H9 (cell line): ENCODE data around the gene CCDC141. TPM values are rescaled to one million over a fixed set of nuclear protein-coding genes. Genes with fewer than 3 reads are reported as not detected.

ENCODE experiments used
- DNase-seq: peaks from one replicate; pipeline ENCODE4 v3.0.0-alpha.2; 2017
- H2AFZ ChIP-seq: one replicate; pipeline ENCODE4 v1.6.1; 2013; ENCODE audit warnings: mild to moderate bottlenecking, low read length, control low read depth, moderate library complexity
- H2AK5ac ChIP-seq: 2 replicates; pipeline ENCODE4 v1.6.1; 2013; ENCODE audit warnings: low read length, control low read depth, mixed read lengths; ENCODE audit not compliant: insufficient read length
- H2BK120ac ChIP-seq: one replicate; pipeline ENCODE4 v1.6.1; 2013; ENCODE audit warnings: low read depth, mild to moderate bottlenecking, low read length, control low read depth, inconsistent platforms; ENCODE audit not compliant: poor library complexity, severe bottlenecking
- H2BK12ac ChIP-seq: 2 replicates; pipeline ENCODE4 v1.6.1; 2013; ENCODE audit warnings: low read length, control low read depth, mixed read lengths, low read depth; ENCODE audit not compliant: insufficient read length
- H2BK15ac ChIP-seq: 2 replicates; pipeline ENCODE4 v1.6.1; 2013; ENCODE audit warnings: low read depth, low read length, control low read depth
- H2BK20ac ChIP-seq: one replicate; pipeline ENCODE4 v1.6.1; 2013; ENCODE audit warnings: low read depth, mild to moderate bottlenecking, low read length, control low read depth, inconsistent platforms; ENCODE audit not compliant: poor library complexity, severe bottlenecking
- H2BK5ac ChIP-seq: 2 replicates; pipeline ENCODE4 v1.6.1; 2013; ENCODE audit warnings: low read length, control low read depth, mixed read lengths; ENCODE audit not compliant: insufficient read length
- H3K14ac ChIP-seq: 2 replicates; pipeline ENCODE4 v1.6.1; 2013; ENCODE audit warnings: low read length, control low read depth; ENCODE audit not compliant: insufficient read depth
- H3K18ac ChIP-seq: 2 replicates; pipeline ENCODE4 v1.6.1; 2013; ENCODE audit warnings: low read depth, mild to moderate bottlenecking, mixed read lengths, low read length, control low read depth; ENCODE audit not compliant: insufficient read length
- H3K23ac ChIP-seq: 2 replicates; pipeline ENCODE4 v1.6.1; 2013; ENCODE audit warnings: low read length, control low read depth, mixed read lengths, low read depth; ENCODE audit not compliant: insufficient read length
- H3K23me2 ChIP-seq: 2 replicates; pipeline ENCODE4 v1.6.1; 2013; ENCODE audit warnings: low read depth, mild to moderate bottlenecking, mixed read lengths, low read length, control low read depth; ENCODE audit not compliant: insufficient read length, poor library complexity, severe bottlenecking
- H3K27ac ChIP-seq: 2 replicates; pipeline ENCODE4 v1.5.1; 2013; ENCODE audit warnings: low read length, control low read depth, mixed read lengths, low read depth; ENCODE audit not compliant: insufficient read length
- H3K27me3 ChIP-seq: 2 replicates; pipeline ENCODE4 v1.6.1; 2013; ENCODE audit warnings: low read length, control low read depth, inconsistent platforms; ENCODE audit not compliant: insufficient read depth
- H3K4ac ChIP-seq: 2 replicates; pipeline ENCODE4 v1.6.1; 2013; ENCODE audit warnings: low read depth, mild to moderate bottlenecking, control low read depth, inconsistent platforms, low read length, moderate library complexity
- H3K4me1 ChIP-seq: 2 replicates; pipeline ENCODE4 v1.6.1; 2013; ENCODE audit warnings: low read length, control low read depth, inconsistent platforms; ENCODE audit not compliant: insufficient read depth
- H3K4me2 ChIP-seq: 2 replicates; pipeline ENCODE4 v1.6.1; 2013; ENCODE audit warnings: low read length, control low read depth, mixed read lengths; ENCODE audit not compliant: insufficient read length, insufficient read depth
- H3K56ac ChIP-seq: 2 replicates; pipeline ENCODE4 v1.6.1; 2013; ENCODE audit warnings: low read depth, mild to moderate bottlenecking, mixed read lengths, low read length, control low read depth; ENCODE audit not compliant: insufficient read length
- H3K79me1 ChIP-seq: 2 replicates; pipeline ENCODE4 v1.6.1; 2013; ENCODE audit warnings: low read depth, mild to moderate bottlenecking, moderate library complexity, low read length, control low read depth, inconsistent platforms; ENCODE audit not compliant: insufficient read depth, poor library complexity, severe bottlenecking
- H3K79me2 ChIP-seq: 2 replicates; pipeline ENCODE4 v1.6.1; 2013; ENCODE audit warnings: low read length, control low read depth, inconsistent platforms; ENCODE audit not compliant: insufficient read depth
- H3K9ac ChIP-seq: 2 replicates; pipeline ENCODE4 v1.6.1; 2013; ENCODE audit warnings: low read length, control low read depth, mixed read lengths; ENCODE audit not compliant: insufficient read length; ENCODE audit errors: extremely low read depth
- H3K9me3 ChIP-seq: one replicate; pipeline ENCODE4 v1.6.1; 2013; ENCODE audit warnings: low read depth, low read length, inconsistent platforms; ENCODE audit not compliant: control insufficient read depth
- H3T11ph ChIP-seq: one replicate; pipeline ENCODE4 v1.6.1; 2013; ENCODE audit warnings: mild to moderate bottlenecking, low read length, control low read depth, inconsistent platforms
- H4K20me1 ChIP-seq: one replicate; pipeline ENCODE4 v1.6.1; 2013; ENCODE audit not compliant: control insufficient read depth, insufficient read length, insufficient read depth
- H4K5ac ChIP-seq: 2 replicates; pipeline ENCODE4 v1.6.1; 2013; ENCODE audit warnings: low read depth, mild to moderate bottlenecking, mixed read lengths, low read length, control low read depth; ENCODE audit not compliant: insufficient read length
- H4K8ac ChIP-seq: replicated peaks from 2 replicates; pipeline ENCODE4 v1.6.1; 2013; ENCODE audit warnings: low read length, control low read depth, mixed read lengths, low read depth; ENCODE audit not compliant: insufficient read length
- H4K91ac ChIP-seq: 2 replicates; pipeline ENCODE4 v1.6.1; 2013; ENCODE audit warnings: low read depth, mild to moderate bottlenecking, moderate library complexity, mixed read lengths, low read length, control low read depth; ENCODE audit not compliant: insufficient read length
- H3K27ac Mint-ChIP-seq, 3 experiments: 2 replicates in 2 of 3; 3 replicates in 1 of 3; pipeline ENCODE4 v1.8.0; 2020 to 2021; ENCODE audit warnings: mixed read lengths in 3 of 3, mild to moderate bottlenecking in 1 of 3, moderate library complexity in 1 of 3
- H3K27me3 Mint-ChIP-seq: 2 replicates; pipeline ENCODE4 v1.8.0; 2021; ENCODE audit warnings: low read depth, mild to moderate bottlenecking, moderate library complexity, mixed read lengths
- H3K36me3 Mint-ChIP-seq, 3 experiments: 2 replicates in 2 of 3; 3 replicates in 1 of 3; pipeline ENCODE4 v1.8.0; 2020 to 2021; ENCODE audit warnings: low read depth in 3 of 3, mixed read lengths in 3 of 3; ENCODE audit not compliant: insufficient read depth in 1 of 3
- H3K4me1 Mint-ChIP-seq, 2 experiments: 2 replicates each; pipeline ENCODE4 v1.8.0; 2020; ENCODE audit warnings: mixed read lengths in 2 of 2
- H3K4me3 Mint-ChIP-seq, 2 experiments: 2 replicates in 1 of 2; 3 replicates in 1 of 2; pipeline ENCODE4 v1.8.0; 2020 to 2021; ENCODE audit warnings: mild to moderate bottlenecking in 2 of 2, mixed read lengths in 2 of 2, moderate library complexity in 1 of 2
- H3K9me3 Mint-ChIP-seq, 2 experiments: 2 replicates in 1 of 2; 3 replicates in 1 of 2; pipeline ENCODE4 v1.8.0; 2020; ENCODE audit warnings: mild to moderate bottlenecking in 2 of 2, mixed read lengths in 2 of 2, moderate library complexity in 1 of 2
- CTCF ChIP-seq: fragments of 200-600 bp; sonication (generic); conservative IDR thresholded peaks from 3 replicates; pipeline ENCODE4 v1.8.0; 2021; ENCODE audit warnings: antibody characterized with exemption, mild to moderate bottlenecking
- WGBS: extraction: QIAGEN DNeasy Blood & Tissue Kit; methylation state at CpG from one replicate; pipeline ENCODE4 v1.1.7; 2013; ENCODE audit warnings: missing lambda C conversion rate, low lambda C conversion rate, mixed read lengths; ENCODE audit not compliant: insufficient read length; ENCODE audit errors: extremely low coverage; 5-methylcytosine and 5-hydroxymethylcytosine counted together
- total RNA-seq: library from RNA; stranded (reverse); gene quantifications from 2 replicates; pipeline ENCODE4 v1.2.1, GENCODE V29; 2021

The CCDC141 gene
- total RNA-seq, 1 experiment from 2014 or later: 1.0 TPM

GRCh38 chr2:178947006-178947405, 102.9 kb downstream of the CCDC141 start:
- H2AK5ac ChIP-seq: no peak overlapping the region
- H2BK12ac ChIP-seq: no peak overlapping the region
- no CpG with 5 or more reads among the region's 3 CpGs for WGBS
- DNase-seq: no peak
- H3K9me3 Mint-ChIP-seq: no peaks in the 10 kb centered on the region; a peak in 1 of 5 replicates
- no peaks in the 10 kb centered on the region for H3K4me1 ChIP-seq
- no peak overlapping the region for H3K4ac ChIP-seq
- no peaks in the 10 kb centered on the region for H3K79me2 ChIP-seq
- H2BK20ac ChIP-seq: no peak overlapping the region
- no peak overlapping the region for H4K8ac ChIP-seq
- no peak overlapping the region for H2BK5ac ChIP-seq
- no peaks in the 10 kb centered on the region for H3K27me3 Mint-ChIP-seq
- no peaks in the 10 kb centered on the region for H4K20me1 ChIP-seq
- no peak overlapping the region for H4K5ac ChIP-seq
- no peak overlapping the region for H3T11ph ChIP-seq
- no peak for TF ChIP-seq CTCF
- H2AFZ ChIP-seq: no peak overlapping the region
- H3K23me2 ChIP-seq: no peaks in the 10 kb centered on the region
- H3K4me3 Mint-ChIP-seq: no peak overlapping the region
- H3K36me3 Mint-ChIP-seq: no peaks in the 10 kb centered on the region
- no peak overlapping the region for H3K4me2 ChIP-seq
- no peak overlapping the region for H4K91ac ChIP-seq
- no peak overlapping the region for H3K23ac ChIP-seq
- no peaks in the 10 kb centered on the region for H3K79me1 ChIP-seq
- no peak overlapping the region for H3K27ac ChIP-seq
- no peak overlapping the region for H2BK120ac ChIP-seq
- no peak overlapping the region for H3K9ac ChIP-seq
- no peak overlapping the region for H2BK15ac ChIP-seq
- H3K56ac ChIP-seq: no peak overlapping the region
- no peak overlapping the region for H3K18ac ChIP-seq
- H3K14ac ChIP-seq: no peak overlapping the region
- no peaks in the 10 kb centered on the region for H3K9me3 ChIP-seq
- H3K4me1 Mint-ChIP-seq: 0 out of 4 replicates have a peak, but pooled peaks cover 0 to 4% of the 10 kb centered on the region in 2 experiments
- H3K27ac Mint-ChIP-seq: no peak overlapping the region
- H3K27me3 ChIP-seq: no peaks in the 10 kb centered on the region
